NT2/D1 (cell line): ENCODE results near the gene C20orf144.
A peak's percentile ranks its signal among the peaks of the same experiment; 100 is the strongest.

Experiments
- DNase-seq: peaks from one replicate; pipeline ENCODE4 v3.0.0-alpha.2; 2011; ENCODE audit warnings: low read depth, low spot score
- H3K27me3 ChIP-seq: 2 replicates; pipeline ENCODE4 v1.6.0; 2011; ENCODE audit warnings: mild to moderate bottlenecking; ENCODE audit not compliant: insufficient read length, insufficient read depth
- H3K36me3 ChIP-seq: 2 replicates; pipeline ENCODE4 v1.6.1; 2011; ENCODE audit warnings: mild to moderate bottlenecking, low read length, mixed read lengths; ENCODE audit not compliant: insufficient read depth, insufficient read length
- H3K4me1 ChIP-seq: 2 replicates; pipeline ENCODE4 v1.5.1; 2011; ENCODE audit not compliant: insufficient read depth, insufficient read length
- H3K4me3 ChIP-seq: 2 replicates; pipeline ENCODE4 v1.5.1; 2011; ENCODE audit warnings: low read depth; ENCODE audit not compliant: insufficient read length
- H3K9ac ChIP-seq: 2 replicates; pipeline ENCODE4 v1.6.0; 2011; ENCODE audit warnings: low read depth; ENCODE audit not compliant: insufficient read length
- H3K9me3 ChIP-seq: 2 replicates; pipeline ENCODE4 v1.5.1; 2011; ENCODE audit warnings: mild to moderate bottlenecking, low read length; ENCODE audit not compliant: insufficient read depth
- SUZ12 ChIP-seq: IDR thresholded peaks from 2 replicates; pipeline ENCODE4 v1.6.1; 2011; ENCODE audit not compliant: insufficient read length, insufficient read depth; ENCODE audit errors: extremely low read depth
- YY1 ChIP-seq: IDR thresholded peaks from 2 replicates; pipeline ENCODE4 v1.6.1; 2011; ENCODE audit not compliant: insufficient read length, insufficient read depth
- ZNF274 ChIP-seq: IDR thresholded peaks from 2 replicates; pipeline ENCODE4 v1.6.1; 2011; ENCODE audit warnings: mild to moderate bottlenecking, low read depth, low read length

The C20orf144 gene

GRCh38 chr20:33662172-33662571 is at the start of gene C20orf144:
C20orf144 (plus strand) TSS chr20:33662327; CDS start chr20:33662346, 19 bp downstream.
- TF ChIP-seq SUZ12 (no peak), YY1 (no peak)
- H3K9me3 ChIP-seq: no peaks in the 10 kb centered on the region
- H3K4me3 ChIP-seq: peak within 1 kb of the TSS; percentile 67
- H3K4me1 ChIP-seq: peaks cover 19% of the 10 kb centered on the region
- peak within 1 kb of the TSS; percentile 85 for H3K9ac ChIP-seq
- peaks cover 50% of the 10 kb centered on the region for H3K36me3 ChIP-seq
- no peak for DNase-seq
- H3K27me3 ChIP-seq: no peaks in the 10 kb centered on the region

GRCh38 chr20:33621717-33622400 is 40.3 kb upstream of the C20orf144 start:
- Histone ChIP-seq H3K36me3 (peaks cover 12% of the 10 kb centered on the region), H3K9ac (no peak overlapping the region), H3K9me3 (no peaks in the 10 kb centered on the region), H3K4me1 (peaks cover 3% of the 10 kb centered on the region), H3K27me3 (no peaks in the 10 kb centered on the region), H3K4me3 (no peak overlapping the region)
- no peak for TF ChIP-seq ZNF274
- TF ChIP-seq YY1: no peak
- TF ChIP-seq SUZ12: no peak
- DNase-seq: no peak

GRCh38 chr20:33622705-33623365 is 39.3 kb upstream of the C20orf144 start:
- H3K4me3 ChIP-seq: no peak overlapping the region
- DNase-seq: no peak
- H3K9me3 ChIP-seq: no peaks in the 10 kb centered on the region
- H3K4me1 ChIP-seq: peaks cover 3% of the 10 kb centered on the region
- H3K9ac ChIP-seq: no peak overlapping the region
- H3K27me3 ChIP-seq: no peaks in the 10 kb centered on the region
- H3K36me3 ChIP-seq: peaks cover 12% of the 10 kb centered on the region
- TF ChIP-seq YY1 (no peak), SUZ12 (no peak), ZNF274 (no peak)

- no peak for TF ChIP-seq ZNF274
- TF ChIP-seq SUZ12: no peak
- TF ChIP-seq YY1: no peak
- peaks cover 12% of the 10 kb centered on the region for H3K36me3 ChIP-seq
- H3K9ac ChIP-seq: no peak overlapping the region
- no peak overlapping the region for H3K4me3 ChIP-seq
- no peak for DNase-seq
- H3K4me1 ChIP-seq: peaks cover 3% of the 10 kb centered on the region
- H3K27me3 ChIP-seq: no peaks in the 10 kb centered on the region
- no peaks in the 10 kb centered on the region for H3K9me3 ChIP-seq
These were observed 37.7 kb upstream of the C20orf144 start for GRCh38 chr20:33624399-33624798.

DNA sequence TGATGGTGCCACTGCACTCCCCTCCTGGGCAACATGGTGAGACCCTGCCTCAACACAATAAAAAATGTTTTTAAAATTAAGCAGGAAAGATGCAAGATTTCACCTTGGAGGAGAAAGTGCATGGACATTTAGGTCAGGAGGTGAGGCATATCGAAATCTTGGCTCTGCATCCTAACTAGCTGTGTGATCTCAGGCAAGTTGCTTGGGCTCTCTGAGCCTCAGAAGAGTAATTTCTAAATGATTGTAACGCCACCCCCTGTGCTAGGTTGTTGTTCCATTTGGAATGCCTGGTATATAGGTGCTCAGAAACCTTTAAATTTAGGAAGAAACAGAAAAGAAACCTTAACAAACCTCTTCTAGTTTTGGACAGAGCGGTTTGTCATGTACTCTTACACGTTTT is 35.9 kb upstream of the C20orf144 start:
- DNase-seq: no peak
- Histone ChIP-seq H3K9ac (no peak overlapping the region), H3K27me3 (no peaks in the 10 kb centered on the region), H3K9me3 (no peaks in the 10 kb centered on the region), H3K36me3 (peaks cover 24% of the 10 kb centered on the region), H3K4me1 (peaks cover 3% of the 10 kb centered on the region), H3K4me3 (no peak overlapping the region)
- no peak for TF ChIP-seq SUZ12
- TF ChIP-seq YY1: no peak
- TF ChIP-seq ZNF274: no peak

DNA sequence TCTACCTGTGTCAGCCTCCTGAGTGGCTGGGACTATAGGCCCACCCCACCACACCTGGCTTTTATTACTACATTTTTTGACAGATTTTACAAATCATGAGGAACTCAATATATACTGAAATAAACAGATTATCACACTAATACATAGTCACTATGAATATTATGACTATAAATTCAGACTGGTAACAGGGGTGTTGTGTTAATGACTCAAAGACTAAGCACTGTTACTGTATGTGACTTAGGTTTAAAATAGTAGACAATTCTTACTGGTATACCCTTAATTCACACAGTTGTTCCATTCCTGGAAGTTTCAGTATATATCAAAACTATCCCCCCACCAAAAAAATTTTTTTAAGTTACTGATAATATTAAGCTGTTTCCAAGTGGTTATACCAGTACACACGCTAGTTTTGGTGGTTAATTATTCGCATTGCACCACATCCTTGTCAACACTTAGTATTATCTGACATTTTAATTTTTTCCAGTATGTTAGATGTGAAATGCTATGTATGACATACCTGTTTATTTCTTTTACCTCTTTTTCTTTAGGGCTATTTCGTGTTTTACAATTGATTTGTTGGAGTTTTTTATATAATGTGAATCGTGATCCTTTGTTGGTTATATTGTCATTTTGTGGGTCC is 34.4 kb upstream of the C20orf144 start:
- TF ChIP-seq ZNF274: no peak
- TF ChIP-seq YY1: no peak
- TF ChIP-seq SUZ12: no peak
- H3K9me3 ChIP-seq: no peaks in the 10 kb centered on the region
- no peak overlapping the region for H3K9ac ChIP-seq
- peaks cover 3% of the 10 kb centered on the region for H3K4me1 ChIP-seq
- H3K27me3 ChIP-seq: no peaks in the 10 kb centered on the region
- no peak for DNase-seq
- H3K36me3 ChIP-seq: peaks cover 26% of the 10 kb centered on the region
- H3K4me3 ChIP-seq: no peak overlapping the region

- no peak overlapping the region for H3K9ac ChIP-seq
- peaks cover 17% of the 10 kb centered on the region for H3K36me3 ChIP-seq
- DNase-seq: no peak
- TF ChIP-seq YY1: no peak
- no peak for TF ChIP-seq ZNF274
- no peak for TF ChIP-seq SUZ12
- no peak overlapping the region for H3K4me3 ChIP-seq
- no peaks in the 10 kb centered on the region for H3K27me3 ChIP-seq
- H3K4me1 ChIP-seq: no peaks in the 10 kb centered on the region
- no peaks in the 10 kb centered on the region for H3K9me3 ChIP-seq
These were observed 32.6 kb upstream of the C20orf144 start for GRCh38 chr20:33629533-33629932.
